Stimulated activated CD8-positive, alpha-beta memory T cell treated with anti-CD3 and anti-CD28 coated beads, Interleukin-7, amount 100 ng/mL, for 48 hours (primary cell): ENCODE data around the gene IL1RAP.

Source experiments
- DNase-seq, 2 donors: peaks; one replicate each; pipeline ENCODE4 v3.0.0-alpha.2; 2020; ENCODE audit warnings: low read depth in 1 of 2; ENCODE audit errors: extremely low read depth in 1 of 2

IL1RAP gene

DNA sequence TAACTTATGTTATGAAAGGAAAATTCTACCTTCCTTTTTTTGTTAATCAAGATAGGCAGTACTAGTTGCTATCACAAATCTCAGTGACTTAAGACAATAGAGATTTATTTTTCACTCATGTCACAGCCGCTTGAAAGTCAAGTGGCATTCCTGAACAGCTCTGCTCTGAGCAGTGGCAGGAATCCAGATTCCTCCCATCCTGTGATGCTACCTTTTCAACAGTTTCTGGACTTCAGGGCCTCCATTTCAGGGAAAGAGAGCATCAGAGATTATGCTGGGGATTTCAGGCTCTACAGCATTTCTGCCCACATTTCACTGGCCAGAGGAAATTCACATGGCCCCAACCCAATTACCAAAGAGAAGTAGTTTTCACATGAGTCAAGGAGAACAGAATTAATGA, 83.4 kb downstream of the IL1RAP start:
- DNase-seq: no peak

DNA sequence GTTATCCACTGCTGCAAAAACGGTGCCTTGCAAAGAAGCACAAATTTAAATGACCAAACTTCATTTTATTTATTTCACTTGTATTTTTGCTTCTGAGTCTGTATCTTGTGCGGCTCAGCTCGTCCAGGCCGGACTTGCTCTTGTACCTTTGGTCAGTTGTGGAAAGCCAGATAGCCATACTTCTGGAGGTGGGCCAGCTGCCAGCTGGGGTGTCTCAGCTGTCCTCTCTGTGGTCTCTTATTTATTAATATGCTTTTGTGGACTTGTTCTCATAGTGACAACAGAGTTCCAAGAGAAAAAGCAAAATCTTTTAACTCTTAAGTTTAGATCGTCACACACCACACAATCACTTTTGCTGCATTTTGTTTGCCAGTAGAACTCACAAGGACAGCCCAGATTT, 87.7 kb downstream of the IL1RAP start:
- DNase-seq: no peak

DNA sequence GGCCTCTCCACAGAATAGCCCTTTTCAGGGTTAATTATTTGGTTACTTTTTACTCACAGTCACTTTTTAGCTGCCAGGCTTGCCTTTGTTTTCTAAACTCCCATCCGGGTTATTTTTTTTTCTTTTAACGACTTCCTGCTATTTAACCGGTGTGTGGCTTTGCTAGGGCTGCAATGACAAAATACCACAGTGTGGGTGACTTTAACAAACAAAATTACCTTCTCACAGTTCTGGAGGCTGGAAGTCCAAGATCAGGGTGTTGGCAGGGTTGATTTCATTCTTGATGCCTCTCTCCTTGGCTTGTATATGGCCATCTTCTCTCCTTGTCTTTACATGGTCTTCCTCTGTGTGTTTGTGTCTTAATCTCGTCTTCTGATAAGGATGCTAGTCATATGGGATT, 91.5 kb downstream of the IL1RAP start:
- DNase-seq: no peak

DNA sequence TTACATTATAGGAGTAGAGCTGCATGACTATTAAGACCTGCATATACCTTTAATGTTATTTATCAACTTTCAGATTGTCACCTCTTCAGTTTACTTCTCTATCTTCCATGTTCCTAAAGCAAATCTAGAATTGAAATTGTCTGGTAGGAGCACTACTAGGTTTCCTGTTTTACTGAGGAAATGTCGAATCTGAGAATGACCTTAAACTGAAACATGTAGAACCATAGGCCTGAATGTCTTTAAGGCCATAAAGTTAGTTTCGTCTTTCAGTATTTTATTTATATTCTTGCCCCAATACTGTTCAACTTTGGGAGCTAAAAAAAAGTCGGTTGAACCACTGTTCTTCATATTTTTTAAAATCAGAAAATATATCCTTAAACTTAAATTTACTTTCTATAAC, 92.7 kb downstream of the IL1RAP start:
- no peak for DNase-seq

- DNase-seq: no peak
Measured at GRCh38 chr3:190607021-190607420, 93.1 kb downstream of the IL1RAP start.

DNA sequence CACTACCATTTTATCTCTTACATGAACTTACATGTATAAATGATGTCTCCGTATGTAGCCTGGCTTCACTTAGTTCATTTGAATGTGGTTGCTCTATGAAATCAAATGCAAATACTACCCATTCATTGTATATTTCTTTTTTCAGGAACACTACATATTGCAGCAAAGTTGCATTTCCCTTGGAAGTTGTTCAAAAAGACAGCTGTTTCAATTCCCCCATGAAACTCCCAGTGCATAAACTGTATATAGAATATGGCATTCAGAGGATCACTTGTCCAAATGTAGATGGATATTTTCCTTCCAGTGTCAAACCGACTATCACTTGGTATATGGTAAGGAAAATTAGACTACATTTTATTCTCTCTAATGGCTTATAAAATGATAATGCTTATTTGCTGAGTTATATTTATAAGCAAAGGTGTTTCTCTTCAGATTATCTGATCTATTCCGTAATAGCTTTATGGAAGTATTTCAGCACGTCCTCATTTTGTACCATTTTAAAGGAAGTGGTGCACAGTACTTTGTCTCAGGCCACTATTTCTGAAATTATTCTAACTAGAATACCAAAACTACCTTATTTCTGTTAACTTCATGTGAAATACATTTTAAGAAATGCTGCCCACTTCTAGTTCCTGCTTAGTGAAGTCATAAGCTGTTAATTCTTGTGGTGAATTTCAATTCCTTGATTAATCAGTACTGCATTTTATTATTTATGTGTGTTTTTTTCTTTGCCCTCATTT, 95.1 kb downstream of the IL1RAP start:
- DNase-seq: no peak

DNA sequence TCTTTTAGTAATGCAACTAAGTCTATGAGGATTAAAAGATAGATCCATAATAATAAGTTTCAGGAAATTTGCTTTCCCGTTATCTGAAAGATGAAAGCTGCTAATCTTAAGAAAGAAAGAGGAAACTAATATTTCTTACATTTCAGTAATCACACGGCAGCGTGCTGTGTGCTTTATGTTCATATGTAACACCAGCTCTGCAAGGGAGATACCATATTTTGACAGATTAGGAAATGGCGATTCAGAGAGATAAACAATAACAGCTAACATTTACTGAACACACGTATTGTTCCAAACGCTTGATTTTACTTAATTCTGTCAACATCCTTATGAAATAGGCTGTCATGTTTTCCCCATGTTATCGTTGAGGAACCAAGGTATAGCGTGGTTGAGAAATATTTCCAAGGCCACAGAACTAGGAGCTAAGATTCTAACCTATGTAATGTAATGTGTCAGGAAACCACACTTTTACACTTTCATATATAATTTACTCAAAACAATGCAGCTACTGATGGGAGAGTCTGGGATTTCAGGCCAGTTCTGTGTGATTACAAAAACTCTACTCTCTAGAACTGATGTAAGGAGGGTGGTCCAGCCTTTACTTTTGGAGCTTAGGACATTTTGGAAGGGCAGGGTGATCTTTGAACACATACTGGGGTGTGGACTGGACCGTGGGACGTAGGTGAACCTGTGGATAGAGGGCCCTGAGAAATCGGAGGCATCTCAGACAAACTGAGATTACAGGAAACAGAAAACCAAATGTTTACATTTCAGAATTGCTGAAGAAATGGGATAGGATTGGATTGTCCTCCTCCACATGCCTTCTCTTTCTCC, 100.6 kb downstream of the IL1RAP start:
- DNase-seq: no peak

GRCh38 chr3:190615060-190615384, 101.1 kb downstream of the IL1RAP start:
- no peak for DNase-seq

GRCh38 chr3:190615607-190616006, 101.7 kb downstream of the IL1RAP start:
- DNase-seq: no peak

DNA sequence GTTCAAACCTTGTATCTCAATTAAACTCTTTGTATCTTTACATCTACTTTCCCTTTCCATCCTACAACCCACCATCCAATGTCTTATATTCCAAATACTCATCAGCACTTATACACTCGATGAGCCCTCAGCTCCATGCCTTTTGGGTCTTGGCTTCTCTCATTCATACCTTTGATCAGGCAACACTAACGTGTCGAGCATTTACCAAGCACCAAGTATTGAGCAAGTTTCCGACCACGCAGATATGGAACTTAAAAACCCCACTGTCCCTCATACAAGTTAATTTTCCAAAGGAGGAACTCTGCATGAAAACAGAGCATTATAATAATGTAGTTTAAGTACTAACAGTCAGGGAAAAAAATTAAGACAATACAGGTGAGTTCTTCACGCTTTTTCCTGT, 102.8 kb downstream of the IL1RAP start:
- peak in 1 of 2 donors; percentile 14 for DNase-seq

DNA sequence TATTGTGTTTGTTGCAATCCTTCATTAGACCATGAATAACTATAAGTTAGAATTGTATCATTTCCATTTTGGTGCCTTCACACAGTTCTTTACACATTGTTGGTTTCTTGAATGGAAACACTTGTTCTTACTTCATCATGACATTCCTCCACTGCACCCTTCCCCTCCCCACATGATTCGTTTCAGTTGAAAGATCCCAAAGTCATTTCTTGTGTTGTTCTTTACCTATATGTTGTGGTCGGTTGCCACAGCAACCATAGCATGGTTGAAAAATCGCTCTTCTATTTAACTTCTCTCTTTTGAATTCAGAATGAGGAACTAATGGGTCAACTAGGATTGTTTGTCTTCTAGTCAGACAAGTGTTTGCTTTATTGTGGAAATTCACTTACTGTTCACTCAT, 103.3 kb downstream of the IL1RAP start:
- peak in 1 of 2 donors; percentile 42 for DNase-seq

DNA sequence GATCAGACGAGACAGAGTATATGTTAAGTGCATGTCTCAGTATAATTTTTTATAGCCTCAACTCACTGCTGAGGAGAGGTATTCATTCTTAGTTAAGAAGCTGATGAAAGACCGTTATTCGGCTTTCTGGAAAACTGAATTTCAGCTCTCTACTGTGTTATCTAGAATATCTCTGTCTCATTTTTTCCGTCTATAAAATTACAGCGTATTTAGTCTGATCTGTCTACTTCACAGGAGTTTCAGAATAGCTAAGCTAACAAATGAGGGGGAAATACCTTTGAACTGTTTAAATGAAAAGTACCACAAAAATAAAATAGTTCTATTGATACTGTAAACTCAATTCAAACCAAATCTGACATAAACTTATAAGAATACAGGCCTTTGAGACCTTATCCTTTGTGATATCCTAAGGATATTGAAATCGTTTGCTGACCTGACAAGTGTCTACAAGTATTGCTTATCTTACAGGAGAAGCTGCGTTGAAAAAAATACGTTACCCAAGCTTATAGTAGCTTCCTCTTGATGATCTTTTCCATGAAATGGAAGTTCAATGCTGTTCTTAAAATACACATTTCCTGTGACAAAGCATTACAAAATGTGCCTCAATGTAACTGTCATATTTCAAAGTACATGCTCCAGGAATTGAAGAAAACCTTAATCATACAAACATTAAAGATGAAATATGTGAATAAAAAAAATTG, 104.6 kb downstream of the IL1RAP start:
- no peak for DNase-seq

- DNase-seq: no peak
Measured at GRCh38 chr3:190619353-190619752, 105.5 kb downstream of the IL1RAP start.

DNA sequence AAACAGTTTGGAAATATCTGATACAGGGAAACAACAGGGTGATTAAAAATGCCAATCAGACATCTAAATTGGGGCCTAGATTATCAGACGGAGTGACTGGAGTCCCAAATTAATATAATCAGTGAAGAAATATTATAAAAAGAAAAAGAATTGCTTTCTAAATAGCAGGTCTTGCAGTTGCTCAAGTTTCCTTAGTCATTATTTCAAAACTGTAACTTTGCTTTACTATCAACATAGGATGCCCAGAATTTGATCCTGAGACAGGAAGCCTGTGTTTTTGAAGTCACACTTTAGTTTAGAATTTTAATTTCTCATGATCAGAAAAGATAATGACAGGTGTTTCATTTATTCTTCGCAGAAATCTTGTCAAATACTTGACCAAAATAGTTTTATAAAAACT, 105.9 kb downstream of the IL1RAP start:
- no peak for DNase-seq

DNA sequence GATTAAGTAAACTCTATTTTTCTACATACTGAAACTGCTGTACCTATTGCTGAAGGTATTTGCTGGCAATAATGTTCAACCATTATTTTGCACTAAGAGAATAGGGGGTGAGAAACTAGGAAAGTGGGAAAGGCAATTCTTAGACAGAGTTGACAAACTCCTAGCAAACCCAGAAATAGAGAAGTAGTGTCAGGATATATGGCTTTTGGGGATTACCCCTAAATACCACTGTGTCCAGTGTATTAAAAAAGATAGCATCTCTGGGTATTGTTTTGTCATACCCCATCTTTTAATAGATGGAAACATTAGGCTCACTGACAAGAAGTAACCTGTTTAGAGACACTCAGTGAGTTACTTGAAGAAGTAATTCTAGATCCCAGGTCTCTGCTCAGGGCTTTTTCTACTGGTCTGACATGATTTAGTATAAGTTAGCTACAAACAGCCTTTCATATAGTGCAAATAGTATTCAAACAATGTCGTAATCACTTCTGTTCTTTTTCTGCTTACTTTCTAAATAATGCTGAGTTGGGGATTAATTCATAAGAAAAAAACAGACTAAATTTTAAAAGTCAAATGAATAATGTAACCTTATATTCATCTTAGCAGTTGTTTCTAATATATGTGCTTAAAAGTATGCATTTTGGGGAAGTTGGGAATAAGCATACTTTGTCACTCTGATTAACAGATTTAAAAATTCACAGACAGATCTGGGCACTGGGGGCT, 107.2 kb downstream of the IL1RAP start:
- DNase-seq: no peak

- no peak for DNase-seq
Measured at GRCh38 chr3:190621927-190622326, 108.0 kb downstream of the IL1RAP start.

DNA sequence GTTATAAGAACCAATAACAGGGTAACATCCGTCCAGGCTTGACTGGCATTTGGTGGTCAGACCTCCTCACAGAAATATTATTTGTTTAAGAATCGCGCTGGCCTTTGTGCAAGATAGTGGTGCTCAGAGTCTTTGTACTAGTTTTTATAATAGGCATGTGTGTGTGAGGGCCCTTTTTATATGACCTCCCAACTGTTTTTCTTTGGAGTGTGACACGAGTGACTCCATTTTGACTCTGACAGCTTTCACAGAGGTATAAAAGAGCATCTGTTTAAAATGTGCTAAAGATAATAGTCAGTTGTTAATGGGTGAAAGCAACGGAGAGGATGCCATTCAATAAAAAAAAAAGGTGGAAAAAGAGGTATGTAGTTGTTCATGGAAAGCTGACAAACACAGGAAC, 110.4 kb downstream of the IL1RAP start:
- no peak for DNase-seq

DNA sequence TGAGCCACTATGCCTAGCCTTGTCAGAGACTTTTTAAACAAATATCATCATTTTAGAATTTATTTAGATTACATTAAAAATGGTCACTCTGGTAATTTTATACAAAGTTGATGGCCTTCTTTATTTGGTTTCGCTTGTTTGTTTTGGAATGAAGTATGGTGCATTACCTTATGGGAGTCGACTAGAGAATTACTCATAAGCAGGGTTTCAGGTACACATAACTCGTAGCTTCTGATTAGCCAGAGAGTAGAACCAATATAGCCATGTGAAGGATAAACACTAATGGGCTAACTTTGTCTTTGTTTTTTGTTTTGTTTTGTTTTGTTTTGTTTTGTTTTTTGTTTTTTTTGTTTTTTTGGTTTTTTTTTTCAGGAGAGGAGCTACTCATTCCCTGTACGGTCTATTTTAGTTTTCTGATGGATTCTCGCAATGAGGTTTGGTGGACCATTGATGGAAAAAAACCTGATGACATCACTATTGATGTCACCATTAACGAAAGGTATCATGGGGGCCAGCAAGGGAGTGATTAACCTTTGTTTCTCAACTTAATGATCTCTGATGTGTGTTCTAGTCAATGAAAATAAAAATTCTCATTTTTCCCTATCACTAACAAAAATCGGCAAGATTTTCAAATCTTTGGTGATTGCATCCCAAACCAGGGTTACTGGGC, 113.2 kb downstream of the IL1RAP start:
- no peak for DNase-seq

DNA sequence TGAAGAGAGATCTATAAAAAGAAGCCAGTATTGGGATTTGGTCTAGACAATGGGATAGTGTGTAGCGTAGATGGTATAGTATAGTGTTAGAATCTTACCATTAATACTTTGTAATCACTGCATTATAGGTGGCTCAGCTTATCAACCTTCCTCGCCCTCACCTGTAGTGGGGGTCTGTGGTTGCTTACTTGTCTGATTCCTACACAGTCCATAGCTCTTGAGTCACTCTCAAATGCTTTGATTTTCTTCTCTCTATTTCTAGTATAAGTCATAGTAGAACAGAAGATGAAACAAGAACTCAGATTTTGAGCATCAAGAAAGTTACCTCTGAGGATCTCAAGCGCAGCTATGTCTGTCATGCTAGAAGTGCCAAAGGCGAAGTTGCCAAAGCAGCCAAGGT, 115.2 kb downstream of the IL1RAP start:
- DNase-seq: no peak

DNA sequence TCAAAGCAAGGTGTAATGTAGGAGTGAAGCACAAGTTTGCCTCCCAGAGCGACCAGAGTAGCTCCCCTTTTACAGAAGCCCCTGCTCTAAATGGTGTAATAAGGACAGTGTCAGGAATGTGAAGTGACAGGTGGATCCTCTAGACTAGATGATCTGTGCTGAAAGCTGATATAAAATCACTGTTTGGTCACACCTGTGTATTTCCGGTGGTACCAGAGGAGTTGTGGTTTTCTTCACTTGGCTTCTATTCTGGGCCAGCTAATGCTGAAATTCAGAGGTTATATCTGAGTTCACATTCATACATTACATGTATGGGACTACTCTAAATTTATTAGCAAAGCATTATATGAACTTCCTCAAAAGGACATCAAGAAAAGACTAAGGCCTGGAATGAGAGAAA, 117.4 kb downstream of the IL1RAP start:
- no peak for DNase-seq

DNA sequence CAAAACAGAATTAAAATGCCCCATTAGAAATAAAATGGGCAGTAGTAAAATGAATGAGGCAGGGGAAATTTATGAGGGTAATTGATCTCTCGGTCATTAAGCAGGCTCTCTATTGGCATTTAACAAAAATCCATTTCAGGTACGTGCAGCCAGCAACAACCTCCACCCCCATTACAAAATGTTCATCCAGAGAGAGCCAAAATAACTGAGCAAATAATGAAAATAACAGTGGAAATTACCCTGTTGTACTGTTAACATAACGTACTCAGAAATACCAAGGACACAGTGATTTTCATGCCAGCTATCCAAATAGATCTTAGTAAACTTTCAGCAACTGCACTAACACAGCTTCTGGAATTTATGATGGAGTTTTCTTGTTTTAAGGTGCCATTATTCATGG, 127.7 kb downstream of the IL1RAP start:
- DNase-seq: no peak
